Dedifferentiated amniotic fluid mesenchymal stem cell (primary cell): ENCODE data around the gene UGT1A7.
"Not testable (repeated sequence)": the region's sequence is repeated elsewhere in the genome, so short reads cannot be mapped to it uniquely, and the experiment has no call there.

Experiments
- DNase-seq: peaks from one replicate; pipeline ENCODE4 v3.0.0-alpha.2; 2016; ENCODE audit errors: extremely low spot score

UGT1A7 gene

GRCh38 chr2:233680361-233681045 is 1.2 kb upstream of the UGT1A7 start:
- no peak for DNase-seq

- no peak for DNase-seq
These were observed 2.9 kb downstream of the UGT1A7 start for GRCh38 chr2:233684640-233685039.

GRCh38 chr2:233686928-233687327 is 5.2 kb downstream of the UGT1A7 start:
- no peak for DNase-seq

GRCh38 chr2:233688341-233688740 is 6.6 kb downstream of the UGT1A7 start:
- DNase-seq = no peak

- no peak for DNase-seq
These were observed 7.3 kb downstream of the UGT1A7 start for GRCh38 chr2:233689031-233689430.

GRCh38 chr2:233689501-233689900 is 7.8 kb downstream of the UGT1A7 start:
- no peak for DNase-seq

- DNase-seq = peak; percentile 15
These were observed 8.7 kb downstream of the UGT1A7 start for GRCh38 chr2:233690444-233690843.

GRCh38 chr2:233691443-233692433 is 10.0 kb downstream of the UGT1A7 start:
- no peak for DNase-seq

GRCh38 chr2:233692648-233693047 is 10.9 kb downstream of the UGT1A7 start, which contains the start of gene UGT1A6:
UGT1A6 (plus strand) TSS chr2:233692890; CDS start chr2:233693005, 115 bp downstream.
- no peak for DNase-seq

GRCh38 chr2:233693963-233694362 is 12.3 kb downstream of the UGT1A7 start:
- no peak for DNase-seq

GRCh38 chr2:233698740-233699139 is 17.0 kb downstream of the UGT1A7 start:
- DNase-seq = no peak

- no peak for DNase-seq
These were observed 17.8 kb downstream of the UGT1A7 start for GRCh38 chr2:233699424-233700027.

GRCh38 chr2:233700028-233700635 is 18.4 kb downstream of the UGT1A7 start:
- DNase-seq = peak; percentile 94

- DNase-seq = not testable (repeated sequence)
These were observed 19.1 kb downstream of the UGT1A7 start for GRCh38 chr2:233700842-233701241.

GRCh38 chr2:233702238-233702637 is 20.5 kb downstream of the UGT1A7 start:
- DNase-seq = no peak

GRCh38 chr2:233705911-233706506 is 24.3 kb downstream of the UGT1A7 start:
- DNase-seq = peak; percentile 50

GRCh38 chr2:233706720-233707119 is 25.0 kb downstream of the UGT1A7 start:
- DNase-seq = peak; percentile 76

- DNase-seq = peak; percentile 42
These were observed 26.4 kb downstream of the UGT1A7 start for GRCh38 chr2:233707940-233708644.

- DNase-seq = no peak
These were observed 27.2 kb downstream of the UGT1A7 start for GRCh38 chr2:233708942-233709341.

- DNase-seq = peak; percentile 80
These were observed 29.8 kb downstream of the UGT1A7 start for GRCh38 chr2:233711312-233712008.
